ENCODE measurements around the gene NDUFS5.
"Not testable (repeated sequence)": the region's sequence is repeated elsewhere in the genome, so short reads cannot be mapped to it uniquely, and the experiment has no call there.

NDUFS5 gene

DNA sequence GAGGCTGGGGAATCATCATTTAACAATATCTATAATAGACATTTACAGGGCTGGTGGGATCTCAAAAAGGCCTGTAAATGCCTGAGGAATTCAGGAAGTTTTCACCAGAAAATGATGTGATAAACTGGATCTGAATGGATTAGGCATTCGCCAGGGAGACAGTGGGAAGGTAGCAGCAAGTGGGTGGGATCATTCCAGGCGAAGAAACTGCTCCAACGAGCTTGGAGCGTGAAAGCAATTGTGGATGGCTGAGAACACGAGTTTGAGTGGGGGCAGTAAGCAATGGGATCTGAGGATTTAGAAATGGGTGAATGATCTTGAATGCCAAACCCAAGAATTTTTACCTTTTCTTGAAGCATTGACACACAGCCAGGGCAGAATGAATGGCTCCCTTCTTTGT is 8.9 kb upstream of the NDUFS5 start:
- Histone ChIP-seq H3K4me3 (ENCODE audit: low read depth, low read length) (no peak overlapping the region), H3K27ac (ENCODE audit: low read depth, low read length) (no peak overlapping the region), H3K36me3 (ENCODE audit: insufficient read depth, low read length) (0 out of 2 replicates have a peak, but pooled peaks cover 4% of the 10 kb centered on the region), H3K79me2 (ENCODE audit: control insufficient read depth, insufficient read depth, low read length, unreplicated experiment) (no peaks in the 10 kb centered on the region), H3K4me1 (ENCODE audit: control insufficient read depth, insufficient read depth, low read length, unreplicated experiment) (no peaks in the 10 kb centered on the region), H2AFZ (ENCODE audit: low read length, unreplicated experiment) (no peak overlapping the region), H3K27me3 (ENCODE audit: insufficient read depth, low read length) (no peaks in the 10 kb centered on the region)

DNA sequence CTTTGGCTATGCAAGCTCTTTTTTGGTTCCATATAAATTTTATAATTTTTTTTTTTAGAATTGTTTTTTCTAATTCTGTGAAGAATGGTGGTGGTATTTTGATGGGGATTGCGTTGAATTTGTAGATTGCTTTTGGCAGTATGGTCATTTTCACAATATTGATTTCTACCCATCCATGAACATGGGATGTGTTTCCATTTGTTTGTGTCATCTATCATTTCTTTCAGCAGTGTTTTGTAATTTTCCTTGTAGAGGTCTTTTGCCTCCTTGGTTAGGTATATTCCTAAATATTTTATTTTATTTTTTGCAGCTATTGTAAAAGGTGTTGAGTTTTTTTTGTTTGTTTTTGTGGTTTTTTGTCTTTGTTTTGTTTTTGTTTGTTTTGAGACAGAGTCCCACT is 5.7 kb upstream of the NDUFS5 start:
- not testable (repeated sequence) for H3K27me3 ChIP-seq (ENCODE audit: insufficient read depth, low read length); H3K36me3 ChIP-seq (ENCODE audit: insufficient read depth, low read length); H3K4me1 ChIP-seq (ENCODE audit: control insufficient read depth, insufficient read depth, low read length, unreplicated experiment); H3K27ac ChIP-seq (ENCODE audit: low read depth, low read length); H3K79me2 ChIP-seq (ENCODE audit: control insufficient read depth, insufficient read depth, low read length, unreplicated experiment); H3K4me3 ChIP-seq (ENCODE audit: low read depth, low read length); H2AFZ ChIP-seq (ENCODE audit: low read length, unreplicated experiment)

DNA sequence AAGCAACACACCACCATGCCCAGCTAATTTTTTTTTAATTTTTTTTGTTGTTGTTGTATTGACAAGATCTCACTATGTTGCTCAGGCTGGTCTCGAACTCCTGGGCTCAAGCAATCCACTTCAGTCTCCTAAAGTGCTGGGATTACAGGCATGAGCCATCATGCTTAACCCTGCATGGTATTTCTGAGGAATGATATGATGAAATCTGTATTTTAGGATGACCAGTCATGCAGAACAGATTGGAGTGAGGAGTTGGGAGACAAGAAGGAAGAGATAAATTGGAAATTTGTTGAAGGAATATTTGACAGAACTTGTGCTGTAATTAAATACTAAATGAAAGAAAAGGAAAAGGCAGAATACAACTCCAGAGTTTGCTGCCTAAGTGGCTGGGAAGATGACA is 4.7 kb upstream of the NDUFS5 start:
- H3K4me1 ChIP-seq (ENCODE audit: control insufficient read depth, insufficient read depth, low read length, unreplicated experiment) = peaks cover 6% of the 10 kb centered on the region
- H2AFZ ChIP-seq (ENCODE audit: low read length, unreplicated experiment) = no peak overlapping the region
- no peak overlapping the region for H3K27ac ChIP-seq (ENCODE audit: low read depth, low read length)
- no peak overlapping the region for H3K4me3 ChIP-seq (ENCODE audit: low read depth, low read length)
- H3K36me3 ChIP-seq (ENCODE audit: insufficient read depth, low read length) = no peaks in the 10 kb centered on the region
- no peaks in the 10 kb centered on the region for H3K27me3 ChIP-seq (ENCODE audit: insufficient read depth, low read length)
- no peaks in the 10 kb centered on the region for H3K79me2 ChIP-seq (ENCODE audit: control insufficient read depth, insufficient read depth, low read length, unreplicated experiment)

DNA sequence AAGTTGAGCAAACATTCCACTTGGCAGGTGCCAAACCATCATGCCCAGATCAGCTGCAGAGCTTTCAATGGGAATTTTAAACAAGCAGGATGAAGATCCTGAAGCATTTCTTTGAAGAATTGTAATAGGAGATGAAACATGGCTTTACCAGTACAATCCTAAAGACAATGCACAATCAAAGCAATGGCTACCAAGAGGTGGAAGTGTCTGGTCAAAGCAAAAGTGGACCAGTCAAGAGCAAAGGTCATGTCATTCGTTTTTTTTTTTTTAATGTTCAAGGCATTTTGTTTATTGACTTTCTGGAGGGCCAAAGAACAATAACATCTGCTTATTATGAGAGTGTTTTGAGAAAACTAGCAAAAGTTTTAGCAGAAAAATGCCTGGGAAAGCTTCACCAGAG is 3.0 kb upstream of the NDUFS5 start:
- H3K36me3 ChIP-seq (ENCODE audit: insufficient read depth, low read length) = no peaks in the 10 kb centered on the region
- H3K4me3 ChIP-seq (ENCODE audit: low read depth, low read length) = no peak overlapping the region
- no peak overlapping the region for H2AFZ ChIP-seq (ENCODE audit: low read length, unreplicated experiment)
- no peaks in the 10 kb centered on the region for H3K27me3 ChIP-seq (ENCODE audit: insufficient read depth, low read length)
- peaks cover 6% of the 10 kb centered on the region for H3K4me1 ChIP-seq (ENCODE audit: control insufficient read depth, insufficient read depth, low read length, unreplicated experiment)
- peaks cover 11% of the 10 kb centered on the region for H3K79me2 ChIP-seq (ENCODE audit: control insufficient read depth, insufficient read depth, low read length, unreplicated experiment)
- H3K27ac ChIP-seq (ENCODE audit: low read depth, low read length) = no peak overlapping the region

DNA sequence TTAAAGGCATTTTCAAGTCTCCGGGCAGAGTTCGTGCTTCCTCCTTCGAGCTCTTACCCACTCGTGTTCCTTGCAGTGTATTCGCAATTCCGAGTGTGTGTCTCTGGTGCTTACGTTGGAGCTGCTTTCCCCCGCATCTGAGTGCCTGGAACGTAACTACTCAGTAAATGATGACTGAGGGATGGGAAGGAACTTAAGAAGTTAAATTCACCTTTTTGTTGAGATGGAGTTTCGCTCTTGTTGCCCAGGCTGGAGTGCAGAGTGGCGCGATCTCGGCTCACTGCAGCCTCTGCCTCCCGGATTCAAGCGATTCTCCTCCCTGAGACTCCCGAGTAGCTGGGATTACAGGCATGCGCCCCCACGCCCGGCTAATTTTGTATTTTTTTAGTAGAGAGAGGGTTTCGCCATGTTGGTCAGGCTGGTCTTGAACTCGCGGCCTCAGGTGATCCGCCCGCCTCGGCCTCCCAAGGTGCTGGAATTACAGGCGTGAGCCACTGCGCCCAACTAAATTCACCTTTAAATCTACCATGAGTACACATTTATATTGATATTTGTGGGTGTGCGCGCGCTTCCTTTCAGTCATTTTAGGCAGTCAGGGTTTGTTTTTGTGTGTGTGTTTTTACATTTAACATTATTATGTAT is 837 bp downstream of the NDUFS5 start:
- Histone ChIP-seq H3K27me3 (ENCODE audit: insufficient read depth, low read length) (no peaks in the 10 kb centered on the region), H3K4me1 (ENCODE audit: control insufficient read depth, insufficient read depth, low read length, unreplicated experiment) (peaks cover 6% of the 10 kb centered on the region), H3K4me3 (ENCODE audit: low read depth, low read length) (peak overlapping the region; percentile 88), H3K27ac (ENCODE audit: low read depth, low read length) (peak overlapping the region; percentile 89), H3K79me2 (ENCODE audit: control insufficient read depth, insufficient read depth, low read length, unreplicated experiment) (peaks cover 36% of the 10 kb centered on the region), H3K36me3 (ENCODE audit: insufficient read depth, low read length) (peaks cover 14% of the 10 kb centered on the region), H2AFZ (ENCODE audit: low read length, unreplicated experiment) (peak overlapping the region; percentile 10)

DNA sequence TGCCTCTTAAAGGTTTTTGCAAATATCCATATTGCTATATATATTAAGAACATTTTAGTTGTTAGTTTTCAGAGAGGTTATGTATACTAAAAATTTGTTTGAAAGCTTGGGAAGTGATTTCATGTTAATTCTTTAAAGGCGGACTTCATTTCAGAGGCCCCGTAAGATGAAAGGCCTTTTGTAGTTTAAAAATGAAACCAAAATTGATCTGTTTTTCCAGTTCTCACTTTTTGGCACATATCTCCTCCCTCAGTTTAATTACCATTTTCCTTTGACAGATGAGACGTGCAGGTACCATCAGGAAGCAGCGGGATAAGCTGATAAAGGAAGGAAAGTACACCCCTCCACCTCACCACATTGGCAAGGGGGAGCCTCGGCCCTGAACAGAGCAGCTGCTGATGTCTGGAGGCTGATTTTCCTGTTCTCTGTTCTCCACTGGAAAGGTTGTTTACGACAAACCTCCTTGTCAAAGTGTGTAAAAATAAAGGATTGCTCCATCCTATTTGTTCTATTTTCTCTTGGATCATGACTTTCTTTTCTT is 8.0 kb downstream of the NDUFS5 start:
- no peak overlapping the region for H3K27ac ChIP-seq (ENCODE audit: low read depth, low read length)
- peaks cover 36% of the 10 kb centered on the region for H3K36me3 ChIP-seq (ENCODE audit: insufficient read depth, low read length)
- no peaks in the 10 kb centered on the region for H3K4me1 ChIP-seq (ENCODE audit: control insufficient read depth, insufficient read depth, low read length, unreplicated experiment)

DNA sequence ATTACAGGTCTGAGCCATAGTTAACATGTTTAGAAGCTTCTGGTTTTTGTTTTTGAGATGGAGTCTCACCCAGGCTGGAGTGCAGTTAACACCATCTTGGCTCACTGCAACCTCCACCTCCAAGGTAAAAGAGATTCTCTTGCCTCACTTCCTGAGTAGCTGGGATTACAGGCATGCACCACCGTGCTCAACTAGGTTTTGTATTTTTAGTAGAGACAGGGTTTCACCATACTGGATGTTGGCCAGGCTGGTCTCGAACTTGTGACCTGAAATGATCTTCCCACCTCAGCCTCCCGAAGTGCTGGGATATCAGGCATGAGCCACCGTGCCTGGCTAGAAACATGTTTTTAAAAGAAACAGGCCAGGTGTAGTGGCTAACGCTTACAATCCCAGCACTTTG is 10.5 kb downstream of the NDUFS5 start:
- Histone ChIP-seq H3K27ac (ENCODE audit: low read depth, low read length) (no peak overlapping the region), H3K79me2 (ENCODE audit: control insufficient read depth, insufficient read depth, low read length, unreplicated experiment) (peaks cover 13% of the 10 kb centered on the region), H3K27me3 (ENCODE audit: insufficient read depth, low read length) (no peaks in the 10 kb centered on the region), H3K4me1 (ENCODE audit: control insufficient read depth, insufficient read depth, low read length, unreplicated experiment) (no peaks in the 10 kb centered on the region), H3K4me3 (ENCODE audit: low read depth, low read length) (no peak overlapping the region), H2AFZ (ENCODE audit: low read length, unreplicated experiment) (no peak overlapping the region), H3K36me3 (ENCODE audit: insufficient read depth, low read length) (peaks cover 28% of the 10 kb centered on the region)

More for the DNA sequence above, 8.0 kb downstream of the NDUFS5 start:
- Histone ChIP-seq H3K4me3 (ENCODE audit: low read depth, low read length) (no peak overlapping the region), H3K27me3 (ENCODE audit: insufficient read depth, low read length) (no peaks in the 10 kb centered on the region), H3K79me2 (ENCODE audit: control insufficient read depth, insufficient read depth, low read length, unreplicated experiment) (peaks cover 24% of the 10 kb centered on the region), H2AFZ (ENCODE audit: low read length, unreplicated experiment) (no peak overlapping the region)

DNA sequence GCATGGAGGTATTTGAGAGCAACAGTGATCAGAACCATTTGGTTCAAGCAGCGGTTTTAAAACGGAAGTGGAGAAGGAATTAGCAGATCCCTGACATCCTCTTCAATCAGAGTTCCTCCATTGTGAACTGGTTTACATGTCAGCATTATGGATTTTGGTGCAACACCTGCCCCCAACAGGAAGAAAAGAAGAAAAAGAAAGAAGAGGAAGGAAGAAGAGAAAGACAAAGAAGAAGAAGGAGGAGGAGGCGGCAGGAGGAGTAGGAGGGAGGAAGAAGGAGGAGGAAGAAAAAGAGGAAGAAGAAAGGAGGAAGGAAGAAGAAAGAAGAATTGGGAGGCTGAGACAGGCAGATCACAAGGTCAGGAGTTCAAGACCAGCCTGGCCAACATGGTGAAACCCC is 17.4 kb downstream of the NDUFS5 start:
- Histone ChIP-seq H3K4me3 (ENCODE audit: low read depth, low read length) (no peak overlapping the region), H2AFZ (ENCODE audit: low read length, unreplicated experiment) (no peak overlapping the region), H3K4me1 (ENCODE audit: control insufficient read depth, insufficient read depth, low read length, unreplicated experiment) (peaks cover 20% of the 10 kb centered on the region)

DNA sequence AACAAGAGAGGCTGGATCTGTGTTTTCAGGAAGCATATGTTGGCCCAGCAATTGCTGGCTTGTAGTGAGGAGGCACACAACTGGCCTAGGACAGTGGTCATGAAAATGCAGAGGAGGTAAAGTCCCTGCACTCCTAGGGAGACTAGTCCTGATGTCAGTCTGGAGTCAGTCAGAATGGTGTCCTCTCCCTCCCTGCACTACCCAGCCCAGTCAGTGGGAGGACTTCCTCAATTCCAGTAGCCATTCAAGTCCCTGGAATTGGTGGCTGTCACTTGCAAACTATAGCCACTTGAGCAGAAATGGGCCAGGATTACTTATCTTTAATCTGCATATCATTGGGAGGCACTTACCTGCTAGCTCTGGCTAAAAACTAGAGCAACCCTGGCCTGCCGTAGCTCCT is 18.6 kb downstream of the NDUFS5 start:
- no peak overlapping the region for H2AFZ ChIP-seq (ENCODE audit: low read length, unreplicated experiment)
- H3K27ac ChIP-seq (ENCODE audit: low read depth, low read length) = no peak overlapping the region

More for the DNA sequence above, 17.4 kb downstream of the NDUFS5 start:
- Histone ChIP-seq H3K36me3 (ENCODE audit: insufficient read depth, low read length) (peaks cover 6% of the 10 kb centered on the region; the same call in 1 of the 2 replicates), H3K79me2 (ENCODE audit: control insufficient read depth, insufficient read depth, low read length, unreplicated experiment) (no peaks in the 10 kb centered on the region), H3K27me3 (ENCODE audit: insufficient read depth, low read length) (no peaks in the 10 kb centered on the region), H3K27ac (ENCODE audit: low read depth, low read length) (no peak overlapping the region)

DNA sequence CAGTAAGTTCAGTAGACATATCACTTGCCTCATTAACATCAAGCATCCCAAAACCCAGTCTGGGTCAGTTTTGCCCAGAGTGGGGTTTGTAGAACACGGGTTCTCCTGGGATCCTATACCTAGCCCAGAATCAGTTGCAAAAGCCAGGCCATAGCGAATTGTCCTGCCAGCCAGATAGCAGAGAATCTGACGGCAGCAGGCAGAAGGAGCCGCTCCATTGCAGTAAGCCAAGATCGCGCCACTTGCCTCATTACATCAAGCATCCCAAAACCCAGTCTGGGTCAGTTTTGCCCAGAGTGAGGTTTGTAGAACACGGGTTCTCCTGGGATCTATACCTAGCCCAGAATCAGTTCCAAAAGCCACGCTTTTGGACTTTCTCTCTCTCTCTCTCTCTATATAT is 19.1 kb downstream of the NDUFS5 start:
- H3K4me1 ChIP-seq (ENCODE audit: control insufficient read depth, insufficient read depth, low read length, unreplicated experiment) = peaks cover 22% of the 10 kb centered on the region
- H3K36me3 ChIP-seq (ENCODE audit: insufficient read depth, low read length) = peaks cover 6% of the 10 kb centered on the region; the same call in 1 of the 2 replicates
- no peaks in the 10 kb centered on the region for H3K27me3 ChIP-seq (ENCODE audit: insufficient read depth, low read length)
- no peaks in the 10 kb centered on the region for H3K79me2 ChIP-seq (ENCODE audit: control insufficient read depth, insufficient read depth, low read length, unreplicated experiment)
- no peak overlapping the region for H3K27ac ChIP-seq (ENCODE audit: low read depth, low read length)
- H3K4me3 ChIP-seq (ENCODE audit: low read depth, low read length) = no peak overlapping the region
- no peak overlapping the region for H2AFZ ChIP-seq (ENCODE audit: low read length, unreplicated experiment)

More for the DNA sequence above, 18.6 kb downstream of the NDUFS5 start:
- Histone ChIP-seq H3K36me3 (ENCODE audit: insufficient read depth, low read length) (peaks cover 6% of the 10 kb centered on the region; the same call in 1 of the 2 replicates), H3K4me1 (ENCODE audit: control insufficient read depth, insufficient read depth, low read length, unreplicated experiment) (peaks cover 22% of the 10 kb centered on the region), H3K27me3 (ENCODE audit: insufficient read depth, low read length) (no peaks in the 10 kb centered on the region), H3K4me3 (ENCODE audit: low read depth, low read length) (no peak overlapping the region), H3K79me2 (ENCODE audit: control insufficient read depth, insufficient read depth, low read length, unreplicated experiment) (no peaks in the 10 kb centered on the region)

DNA sequence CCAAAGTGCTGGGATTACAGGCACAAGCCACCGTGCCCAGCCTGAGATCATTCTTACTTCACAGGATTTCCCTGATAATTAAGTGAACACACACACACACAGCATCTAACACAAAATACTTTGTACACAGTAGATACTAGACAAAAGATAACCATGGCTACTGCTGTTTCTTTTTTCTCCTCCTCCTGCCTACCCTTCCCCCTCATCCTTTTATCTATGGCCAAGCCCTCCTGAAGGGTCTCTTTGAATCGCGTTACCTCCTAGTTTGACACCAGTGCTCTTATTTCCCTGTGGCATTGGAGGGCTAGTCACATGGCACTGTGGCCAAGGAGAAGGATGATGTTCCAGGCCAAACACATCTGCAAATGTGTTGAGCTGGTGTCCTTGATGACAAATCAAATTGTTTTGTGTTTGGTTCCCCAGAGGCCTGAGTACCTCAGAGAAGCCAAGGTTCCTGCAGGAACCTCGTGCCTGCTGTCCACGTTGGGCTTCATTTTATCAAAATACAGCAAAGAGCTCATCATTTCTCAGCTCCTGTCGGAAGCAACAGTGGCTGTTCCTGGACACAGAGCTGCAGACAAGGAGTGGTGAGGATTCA is 20.6 kb downstream of the NDUFS5 start:
- Histone ChIP-seq H3K27ac (ENCODE audit: low read depth, low read length) (peak overlapping the region; percentile 94), H3K79me2 (ENCODE audit: control insufficient read depth, insufficient read depth, low read length, unreplicated experiment) (no peaks in the 10 kb centered on the region), H3K27me3 (ENCODE audit: insufficient read depth, low read length) (no peaks in the 10 kb centered on the region), H3K4me1 (ENCODE audit: control insufficient read depth, insufficient read depth, low read length, unreplicated experiment) (peaks cover 22% of the 10 kb centered on the region), H3K4me3 (ENCODE audit: low read depth, low read length) (peak overlapping the region; percentile 31; the same call in 1 of the 2 replicates), H2AFZ (ENCODE audit: low read length, unreplicated experiment) (peak overlapping the region; percentile 6), H3K36me3 (ENCODE audit: insufficient read depth, low read length) (peaks cover 4% of the 10 kb centered on the region; the same call in 1 of the 2 replicates)

All from ACC112 (cell line).